HG03196 (cell line): ENCODE results near the gene PI4KA.
A peak's percentile ranks its signal among the peaks of the same experiment; 100 is the strongest.
"Not testable (repeated sequence)": the region's sequence is repeated elsewhere in the genome, so short reads cannot be mapped to it uniquely, and the experiment has no call there.

Source experiments
- ATAC-seq: cut with Tn5 transposase; IDR thresholded peaks from one replicate; pipeline ENCODE4 v1.9.1; 2021; ENCODE audit not compliant: unreplicated experiment

PI4KA gene

GRCh38 chr22:20702175-20702545 is 156.5 kb downstream of the PI4KA start:
- peak; percentile 20 for ATAC-seq

- peak; percentile 10 for ATAC-seq
These were observed 156.9 kb downstream of the PI4KA start for GRCh38 chr22:20701680-20702136.

- not testable (repeated sequence) for ATAC-seq
These were observed 158.3 kb downstream of the PI4KA start for GRCh38 chr22:20700347-20700746.

- not testable (repeated sequence) for ATAC-seq
These were observed 158.8 kb downstream of the PI4KA start for GRCh38 chr22:20699856-20700255.

GRCh38 chr22:20697481-20698113 is 161.0 kb downstream of the PI4KA start:
- ATAC-seq = not testable (repeated sequence)

- ATAC-seq = not testable (repeated sequence)
These were observed 162.6 kb downstream of the PI4KA start for GRCh38 chr22:20696056-20696455.

GRCh38 chr22:20695205-20695604 is 163.4 kb downstream of the PI4KA start:
- ATAC-seq = not testable (repeated sequence)

- ATAC-seq = not testable (repeated sequence)
These were observed 164.4 kb downstream of the PI4KA start for GRCh38 chr22:20694256-20694655.

GRCh38 chr22:20692926-20693325 is 165.7 kb downstream of the PI4KA start:
- not testable (repeated sequence) for ATAC-seq

GRCh38 chr22:20690586-20691317 is 167.9 kb downstream of the PI4KA start:
- not testable (repeated sequence) for ATAC-seq

- not testable (repeated sequence) for ATAC-seq
These were observed 171.0 kb downstream of the PI4KA start for GRCh38 chr22:20687356-20688172.

GRCh38 chr22:20685764-20686163 is 172.8 kb downstream of the PI4KA start:
- not testable (repeated sequence) for ATAC-seq

GRCh38 chr22:20678792-20679435 is 179.7 kb downstream of the PI4KA start:
- not testable (repeated sequence) for ATAC-seq

GRCh38 chr22:20677684-20678242 is 180.8 kb downstream of the PI4KA start:
- no peak for ATAC-seq

- not testable (repeated sequence) for ATAC-seq
These were observed 183.0 kb downstream of the PI4KA start for GRCh38 chr22:20675613-20676012.

GRCh38 chr22:20674998-20675397 is 183.6 kb downstream of the PI4KA start:
- no peak for ATAC-seq

- no peak for ATAC-seq
These were observed 185.1 kb downstream of the PI4KA start for GRCh38 chr22:20673295-20674195.

GRCh38 chr22:20672732-20673131 is 185.9 kb downstream of the PI4KA start:
- ATAC-seq = no peak

- no peak for ATAC-seq
These were observed 186.6 kb downstream of the PI4KA start for GRCh38 chr22:20672082-20672424.
